GM23338 (cell line): ENCODE measurements around the gene PKNOX2. TPM values are rescaled to one million over a fixed set of nuclear protein-coding genes. Genes with fewer than 3 reads are reported as not detected.

ENCODE experiments used
- ATAC-seq: fragments of 200-7000 bp; cut with Tn5 transposase; 3 replicates; pipeline ENCODE4 v1.9.1; 2020
- DNase-seq: peaks from one replicate; pipeline ENCODE4 v3.0.0-alpha.2; 2015; ENCODE audit warnings: low spot score
- H2AFZ ChIP-seq: fragments of 200-600 bp; sonication (generic); 2 replicates; pipeline ENCODE4 v1.8.0; 2016; ENCODE audit warnings: antibody characterized with exemption, mild to moderate bottlenecking, moderate library complexity
- H3F3A ChIP-seq: fragments of 200-600 bp; sonication (generic); replicated peaks from 2 replicates; pipeline ENCODE4 v1.8.0; 2017; ENCODE audit warnings: antibody characterized with exemption, mixed run types, low read depth
- H3K27ac ChIP-seq: fragments of 200-600 bp; sonication (generic); 2 replicates; pipeline ENCODE4 v1.6.1; 2016; ENCODE audit warnings: low read depth
- H3K27me3 ChIP-seq: fragments of 200-600 bp; sonication (generic); 2 replicates; pipeline ENCODE4 v1.8.0; 2016; ENCODE audit warnings: mild to moderate bottlenecking, mixed run types, moderate library complexity; ENCODE audit not compliant: insufficient read depth
- H3K36me3 ChIP-seq: fragments of 200-600 bp; sonication (generic); 2 replicates; pipeline ENCODE4 v1.8.0; 2016; ENCODE audit warnings: mild to moderate bottlenecking; ENCODE audit not compliant: insufficient read depth
- H3K4me1 ChIP-seq: fragments of 200-600 bp; sonication (generic); 2 replicates; pipeline ENCODE4 v1.8.0; 2016; ENCODE audit warnings: mild to moderate bottlenecking, moderate library complexity; ENCODE audit not compliant: insufficient read depth
- H3K4me2 ChIP-seq: fragments of 200-600 bp; sonication (generic); 2 replicates; pipeline ENCODE4 v1.7.1; 2017; ENCODE audit warnings: mixed run types
- H3K4me3 ChIP-seq: fragments of 200-600 bp; sonication (generic); 2 replicates; pipeline ENCODE4 v1.6.1; 2016; ENCODE audit warnings: mixed run types
- H3K79me2 ChIP-seq: fragments of 200-600 bp; sonication (generic); replicated peaks from 2 replicates; pipeline ENCODE4 v1.8.0; 2017; ENCODE audit warnings: mild to moderate bottlenecking; ENCODE audit not compliant: insufficient read depth
- H3K9me2 ChIP-seq: fragments of 200-600 bp; sonication (generic); 2 replicates; pipeline ENCODE4 v1.8.0; 2017; ENCODE audit not compliant: insufficient read depth
- H4K20me1 ChIP-seq: fragments of 200-600 bp; sonication (generic); replicated peaks from 2 replicates; pipeline ENCODE4 v1.8.0; 2017; ENCODE audit warnings: mild to moderate bottlenecking; ENCODE audit not compliant: insufficient read depth
- H3K27ac Mint-ChIP-seq: 2 replicates; pipeline ENCODE4 v1.8.0; 2020; ENCODE audit warnings: inconsistent platforms, mild to moderate bottlenecking, moderate library complexity, mixed read lengths
- H3K27me3 Mint-ChIP-seq: 3 replicates; pipeline ENCODE4 v1.8.0; 2022; ENCODE audit warnings: low read depth, mild to moderate bottlenecking, moderate library complexity, mixed read lengths, inconsistent platforms; ENCODE audit not compliant: insufficient read depth, poor library complexity
- H3K36me3 Mint-ChIP-seq: 3 replicates; pipeline ENCODE4 v1.8.0; 2021; ENCODE audit warnings: low read depth, mild to moderate bottlenecking, inconsistent platforms, moderate library complexity, mixed read lengths
- H3K4me1 Mint-ChIP-seq: 3 replicates; pipeline ENCODE4 v1.8.0; 2020; ENCODE audit warnings: mild to moderate bottlenecking, inconsistent platforms, mixed read lengths
- H3K4me3 Mint-ChIP-seq: 3 replicates; pipeline ENCODE4 v1.8.0; 2021; ENCODE audit warnings: moderate library complexity, mild to moderate bottlenecking, inconsistent platforms, mixed read lengths
- H3K9me3 Mint-ChIP-seq: 3 replicates; pipeline ENCODE4 v1.8.0; 2020; ENCODE audit warnings: moderate library complexity, mild to moderate bottlenecking, inconsistent platforms, mixed read lengths
- CREB1 ChIP-seq: fragments of 250-450 bp; sonication (Bioruptor Pico); IDR thresholded peaks from 2 replicates; pipeline ENCODE4 v1.5.0; 2020; ENCODE audit warnings: low read depth, mild to moderate bottlenecking, moderate library complexity
- JUNB ChIP-seq: IDR thresholded peaks from one replicate; pipeline ENCODE4 v1.6.1; 2016; ENCODE audit warnings: antibody characterized with exemption; ENCODE audit not compliant: unreplicated experiment
- NANOG ChIP-seq: IDR thresholded peaks from 2 replicates; pipeline ENCODE4 v1.6.1; 2016; ENCODE audit warnings: antibody characterized with exemption, borderline replicate concordance
- POLR2AphosphoS5 ChIP-seq: IDR thresholded peaks from 2 replicates; pipeline ENCODE4 v1.6.1; 2016; ENCODE audit warnings: antibody characterized with exemption, low read depth
- ZNF114 ChIP-seq: fragments of 250-450 bp; sonication (Bioruptor Pico); IDR thresholded peaks from 2 replicates; pipeline ENCODE4 v1.5.0; 2020; ENCODE audit warnings: mild to moderate bottlenecking, moderate library complexity
- ZNF331 ChIP-seq: fragments of 250-450 bp; sonication (Bioruptor Pico); IDR thresholded peaks from 2 replicates; pipeline ENCODE4 v1.5.0; 2020; ENCODE audit warnings: low read depth, mild to moderate bottlenecking, moderate library complexity
- polyA plus RNA-seq: library from polyadenylated mRNA; unstranded; fragments of >200 nt; fragmentation: Nextera tagmentation; extraction: Ambion mirVana; gene quantifications from 2 replicates; pipeline ENCODE4 v1.2.1, GENCODE V29; 2016
- total RNA-seq: library from RNA; depleted of rRNA; stranded (reverse); fragments of >200 nt; shearing (Covaris generic); gene quantifications from 2 replicates; pipeline ENCODE4 v1.2.3, GENCODE V29; 2014
- TF ChIP-seq, protein P1 (sequence below), 2 experiments: fragments of 200-600 bp in 1 of 2; sonication (generic) in 1 of 2; conservative IDR thresholded peaks; 2 replicates each; pipeline versions ENCODE4 v1.5.1 to v1.6.1; 2016 to 2017; ENCODE audit warnings: antibody characterized with exemption in 2 of 2, low read depth in 2 of 2, mild to moderate bottlenecking in 2 of 2, moderate library complexity in 1 of 2
- TF ChIP-seq, protein P2 (sequence below): IDR thresholded peaks from 2 replicates; pipeline ENCODE4 v1.6.1; 2016; ENCODE audit warnings: antibody characterized with exemption
- TF ChIP-seq, protein P3 (sequence below): fragments of 250-450 bp; sonication (Bioruptor Pico); IDR thresholded peaks from 2 replicates; pipeline ENCODE4 v1.5.0; 2020; ENCODE audit warnings: mild to moderate bottlenecking, moderate library complexity

PKNOX2 gene
- total and polyA plus RNA-seq, 2 experiments from 2014 or later = 0.42 to 0.83 TPM

DNA sequence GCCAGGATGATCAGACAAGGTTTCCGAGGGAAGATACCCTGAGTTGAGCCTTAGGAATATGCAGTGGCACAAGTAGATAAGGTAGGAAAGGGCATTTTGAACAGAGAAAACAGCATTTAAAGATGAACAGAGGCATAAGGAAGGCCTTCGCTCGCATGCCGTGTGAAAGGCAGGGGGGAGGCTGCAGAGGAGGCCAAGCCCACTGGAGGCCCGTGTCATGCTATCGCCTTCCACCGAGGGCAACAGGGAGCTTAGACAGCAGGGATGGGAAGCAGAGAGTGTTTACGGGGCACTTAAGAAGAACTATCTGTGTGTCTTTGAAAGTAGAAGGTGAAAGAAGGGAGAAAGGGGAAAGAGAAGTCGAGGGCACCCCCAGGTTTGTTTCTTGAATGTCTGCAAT is 148.3 kb downstream of the PKNOX2 start:
- Histone ChIP-seq H2AFZ (no peak overlapping the region), H3K36me3 (no peaks in the 10 kb centered on the region), H3F3A (no peaks in the 10 kb centered on the region), H3K4me1 (peaks cover 25% of the 10 kb centered on the region), H4K20me1 (no peaks in the 10 kb centered on the region), H3K27me3 (no peaks in the 10 kb centered on the region), H3K79me2 (no peaks in the 10 kb centered on the region), H3K27ac (no peak overlapping the region), H3K4me3 (no peak overlapping the region), H3K4me2 (no peak overlapping the region), H3K9me2 (no peaks in the 10 kb centered on the region)
- Mint-ChIP-seq H3K4me3 (no peak overlapping the region), H3K27ac (no peak overlapping the region), H3K4me1 (peaks cover 41% of the 10 kb centered on the region), H3K36me3 (peaks cover 8% of the 10 kb centered on the region; the same call in 2 of the 3 replicates), H3K9me3 (peaks cover 9% of the 10 kb centered on the region), H3K27me3 (peaks cover 14% of the 10 kb centered on the region)
- DNase-seq (no peak), ATAC-seq (no peak)
- TF ChIP-seq POLR2AphosphoS5 (no peak), ZNF331 (CRISPR knock-in tag) (no peak), JUNB (no peak), ZNF114 (no peak), CREB1 (CRISPR knock-in tag) (no peak), NANOG (no peak)
- TF ChIP-seq, protein P1, sequence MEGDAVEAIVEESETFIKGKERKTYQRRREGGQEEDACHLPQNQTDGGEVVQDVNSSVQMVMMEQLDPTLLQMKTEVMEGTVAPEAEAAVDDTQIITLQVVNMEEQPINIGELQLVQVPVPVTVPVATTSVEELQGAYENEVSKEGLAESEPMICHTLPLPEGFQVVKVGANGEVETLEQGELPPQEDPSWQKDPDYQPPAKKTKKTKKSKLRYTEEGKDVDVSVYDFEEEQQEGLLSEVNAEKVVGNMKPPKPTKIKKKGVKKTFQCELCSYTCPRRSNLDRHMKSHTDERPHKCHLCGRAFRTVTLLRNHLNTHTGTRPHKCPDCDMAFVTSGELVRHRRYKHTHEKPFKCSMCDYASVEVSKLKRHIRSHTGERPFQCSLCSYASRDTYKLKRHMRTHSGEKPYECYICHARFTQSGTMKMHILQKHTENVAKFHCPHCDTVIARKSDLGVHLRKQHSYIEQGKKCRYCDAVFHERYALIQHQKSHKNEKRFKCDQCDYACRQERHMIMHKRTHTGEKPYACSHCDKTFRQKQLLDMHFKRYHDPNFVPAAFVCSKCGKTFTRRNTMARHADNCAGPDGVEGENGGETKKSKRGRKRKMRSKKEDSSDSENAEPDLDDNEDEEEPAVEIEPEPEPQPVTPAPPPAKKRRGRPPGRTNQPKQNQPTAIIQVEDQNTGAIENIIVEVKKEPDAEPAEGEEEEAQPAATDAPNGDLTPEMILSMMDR (conservative IDR thresholded peaks at IDR 0.05; ENCODE audit: low read depth in 2 of 2) = no peak
- TF ChIP-seq, protein P2, sequence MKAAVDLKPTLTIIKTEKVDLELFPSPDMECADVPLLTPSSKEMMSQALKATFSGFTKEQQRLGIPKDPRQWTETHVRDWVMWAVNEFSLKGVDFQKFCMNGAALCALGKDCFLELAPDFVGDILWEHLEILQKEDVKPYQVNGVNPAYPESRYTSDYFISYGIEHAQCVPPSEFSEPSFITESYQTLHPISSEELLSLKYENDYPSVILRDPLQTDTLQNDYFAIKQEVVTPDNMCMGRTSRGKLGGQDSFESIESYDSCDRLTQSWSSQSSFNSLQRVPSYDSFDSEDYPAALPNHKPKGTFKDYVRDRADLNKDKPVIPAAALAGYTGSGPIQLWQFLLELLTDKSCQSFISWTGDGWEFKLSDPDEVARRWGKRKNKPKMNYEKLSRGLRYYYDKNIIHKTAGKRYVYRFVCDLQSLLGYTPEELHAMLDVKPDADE = no peak
- TF ChIP-seq, protein P3, sequence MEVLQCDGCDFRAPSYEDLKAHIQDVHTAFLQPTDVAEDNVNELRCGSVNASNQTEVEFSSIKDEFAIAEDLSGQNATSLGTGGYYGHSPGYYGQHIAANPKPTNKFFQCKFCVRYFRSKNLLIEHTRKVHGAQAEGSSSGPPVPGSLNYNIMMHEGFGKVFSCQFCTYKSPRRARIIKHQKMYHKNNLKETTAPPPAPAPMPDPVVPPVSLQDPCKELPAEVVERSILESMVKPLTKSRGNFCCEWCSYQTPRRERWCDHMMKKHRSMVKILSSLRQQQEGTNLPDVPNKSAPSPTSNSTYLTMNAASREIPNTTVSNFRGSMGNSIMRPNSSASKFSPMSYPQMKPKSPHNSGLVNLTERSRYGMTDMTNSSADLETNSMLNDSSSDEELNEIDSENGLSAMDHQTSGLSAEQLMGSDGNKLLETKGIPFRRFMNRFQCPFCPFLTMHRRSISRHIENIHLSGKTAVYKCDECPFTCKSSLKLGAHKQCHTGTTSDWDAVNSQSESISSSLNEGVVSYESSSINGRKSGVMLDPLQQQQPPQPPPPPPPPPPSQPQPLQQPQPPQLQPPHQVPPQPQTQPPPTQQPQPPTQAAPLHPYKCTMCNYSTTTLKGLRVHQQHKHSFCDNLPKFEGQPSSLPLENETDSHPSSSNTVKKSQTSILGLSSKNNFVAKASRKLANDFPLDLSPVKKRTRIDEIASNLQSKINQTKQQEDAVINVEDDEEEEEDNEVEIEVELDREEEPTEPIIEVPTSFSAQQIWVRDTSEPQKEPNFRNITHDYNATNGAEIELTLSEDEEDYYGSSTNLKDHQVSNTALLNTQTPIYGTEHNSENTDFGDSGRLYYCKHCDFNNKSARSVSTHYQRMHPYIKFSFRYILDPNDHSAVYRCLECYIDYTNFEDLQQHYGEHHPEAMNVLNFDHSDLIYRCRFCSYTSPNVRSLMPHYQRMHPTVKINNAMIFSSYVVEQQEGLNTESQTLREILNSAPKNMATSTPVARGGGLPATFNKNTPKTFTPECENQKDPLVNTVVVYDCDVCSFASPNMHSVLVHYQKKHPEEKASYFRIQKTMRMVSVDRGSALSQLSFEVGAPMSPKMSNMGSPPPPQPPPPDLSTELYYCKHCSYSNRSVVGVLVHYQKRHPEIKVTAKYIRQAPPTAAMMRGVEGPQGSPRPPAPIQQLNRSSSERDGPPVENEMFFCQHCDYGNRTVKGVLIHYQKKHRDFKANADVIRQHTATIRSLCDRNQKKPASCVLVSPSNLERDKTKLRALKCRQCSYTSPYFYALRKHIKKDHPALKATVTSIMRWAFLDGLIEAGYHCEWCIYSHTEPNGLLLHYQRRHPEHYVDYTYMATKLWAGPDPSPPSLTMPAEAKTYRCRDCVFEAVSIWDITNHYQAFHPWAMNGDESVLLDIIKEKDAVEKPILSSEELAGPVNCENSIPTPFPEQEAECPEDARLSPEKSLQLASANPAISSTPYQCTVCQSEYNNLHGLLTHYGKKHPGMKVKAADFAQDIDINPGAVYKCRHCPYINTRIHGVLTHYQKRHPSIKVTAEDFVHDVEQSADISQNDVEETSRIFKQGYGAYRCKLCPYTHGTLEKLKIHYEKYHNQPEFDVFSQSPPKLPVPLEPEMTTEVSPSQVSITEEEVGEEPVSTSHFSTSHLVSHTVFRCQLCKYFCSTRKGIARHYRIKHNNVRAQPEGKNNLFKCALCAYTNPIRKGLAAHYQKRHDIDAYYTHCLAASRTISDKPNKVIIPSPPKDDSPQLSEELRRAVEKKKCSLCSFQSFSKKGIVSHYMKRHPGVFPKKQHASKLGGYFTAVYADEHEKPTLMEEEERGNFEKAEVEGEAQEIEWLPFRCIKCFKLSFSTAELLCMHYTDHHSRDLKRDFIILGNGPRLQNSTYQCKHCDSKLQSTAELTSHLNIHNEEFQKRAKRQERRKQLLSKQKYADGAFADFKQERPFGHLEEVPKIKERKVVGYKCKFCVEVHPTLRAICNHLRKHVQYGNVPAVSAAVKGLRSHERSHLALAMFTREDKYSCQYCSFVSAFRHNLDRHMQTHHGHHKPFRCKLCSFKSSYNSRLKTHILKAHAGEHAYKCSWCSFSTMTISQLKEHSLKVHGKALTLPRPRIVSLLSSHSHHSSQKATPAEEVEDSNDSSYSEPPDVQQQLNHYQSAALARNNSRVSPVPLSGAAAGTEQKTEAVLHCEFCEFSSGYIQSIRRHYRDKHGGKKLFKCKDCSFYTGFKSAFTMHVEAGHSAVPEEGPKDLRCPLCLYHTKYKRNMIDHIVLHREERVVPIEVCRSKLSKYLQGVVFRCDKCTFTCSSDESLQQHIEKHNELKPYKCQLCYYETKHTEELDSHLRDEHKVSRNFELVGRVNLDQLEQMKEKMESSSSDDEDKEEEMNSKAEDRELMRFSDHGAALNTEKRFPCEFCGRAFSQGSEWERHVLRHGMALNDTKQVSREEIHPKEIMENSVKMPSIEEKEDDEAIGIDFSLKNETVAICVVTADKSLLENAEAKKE (CRISPR knock-in tag) = no peak
